CD14-positive monocyte (primary cell): ENCODE results near the gene SENP3. TPM values are rescaled to one million over a fixed set of nuclear protein-coding genes. Genes with fewer than 3 reads are reported as not detected.
A peak's percentile ranks its signal among the peaks of the same experiment; 100 is the strongest.

Source experiments
- DNase-seq, 3 donors: peaks; one replicate each; pipeline ENCODE4 v3.0.0-alpha.2; 2011 to 2022
- H2AFZ ChIP-seq: 2 replicates; pipeline ENCODE4 v1.6.0; 2012; ENCODE audit warnings: mild to moderate bottlenecking, low read depth, low read length, inconsistent platforms; ENCODE audit not compliant: insufficient read depth, poor library complexity, severe bottlenecking
- H3K27ac ChIP-seq, 2 donors: 1 replicate in 1 of 2; 2 replicates in 1 of 2; pipeline ENCODE4 v1.5.1; 2012 to 2013; ENCODE audit warnings: low read length in 2 of 2, control low read depth in 1 of 2, inconsistent platforms in 1 of 2, low read depth in 1 of 2, mild to moderate bottlenecking in 1 of 2
- H3K27me3 ChIP-seq, 2 donors: one replicate each; pipeline versions ENCODE4 v1.6.0 to v1.6.1; 2011 to 2013; ENCODE audit warnings: low read length in 2 of 2; ENCODE audit not compliant: control insufficient read depth in 2 of 2, insufficient read depth in 2 of 2
- H3K36me3 ChIP-seq, 2 donors: replicated peaks in 1 of 2; 1 replicate in 1 of 2; 2 replicates in 1 of 2; pipeline versions ENCODE4 v1.5.1 to v1.6.1; 2012 to 2013; ENCODE audit warnings: low read length in 2 of 2, control low read depth in 1 of 2, inconsistent platforms in 1 of 2, mild to moderate bottlenecking in 1 of 2; ENCODE audit not compliant: insufficient read depth in 2 of 2, control insufficient read depth in 1 of 2
- H3K4me1 ChIP-seq, 2 donors: 1 replicate in 1 of 2; 2 replicates in 1 of 2; pipeline versions ENCODE4 v1.5.1 to v1.6.1; 2012 to 2013; ENCODE audit warnings: low read length in 2 of 2, control low read depth in 1 of 2, inconsistent platforms in 1 of 2, mild to moderate bottlenecking in 1 of 2, moderate library complexity in 1 of 2; ENCODE audit not compliant: insufficient read depth in 2 of 2, control insufficient read depth in 1 of 2
- H3K4me2 ChIP-seq: replicated peaks from 2 replicates; pipeline ENCODE3; 2012; ENCODE audit warnings: low read length, moderate library complexity, mild to moderate bottlenecking; ENCODE audit not compliant: poor library complexity, severe bottlenecking; ENCODE audit errors: extremely low read depth
- H3K4me3 ChIP-seq, 3 experiments: fragments of 200-600 bp in 1 of 3; sonication (generic) in 1 of 3; replicated peaks in 1 of 3; 1 replicate in 2 of 3; 2 replicates in 1 of 3; pipeline ENCODE4 v1.5.1; 2011 to 2013; ENCODE audit warnings: low read length in 3 of 3, mild to moderate bottlenecking in 3 of 3, control low read depth in 2 of 3, low read depth in 2 of 3, inconsistent platforms in 1 of 3, moderate library complexity in 1 of 3
- H3K79me2 ChIP-seq: 2 replicates; pipeline ENCODE4 v1.6.0; 2012; ENCODE audit warnings: mild to moderate bottlenecking, control low read depth, inconsistent platforms, low read length, moderate library complexity; ENCODE audit not compliant: insufficient read depth
- H3K9ac ChIP-seq: 2 replicates; pipeline ENCODE4 v1.6.0; 2017; ENCODE audit warnings: low read length, mild to moderate bottlenecking; ENCODE audit not compliant: insufficient read depth, poor library complexity, severe bottlenecking
- H3K9me3 ChIP-seq, 2 donors: replicated peaks in 1 of 2; 1 replicate in 1 of 2; 2 replicates in 1 of 2; pipeline versions ENCODE4 v1.5.1 to v1.6.1; 2012 to 2013; ENCODE audit warnings: low read length in 2 of 2, control low read depth in 1 of 2; ENCODE audit not compliant: control insufficient read depth in 1 of 2, insufficient read depth in 1 of 2
- H4K20me1 ChIP-seq: 2 replicates; pipeline ENCODE4 v1.6.0; 2012; ENCODE audit warnings: mild to moderate bottlenecking, low read length, control low read depth, moderate library complexity; ENCODE audit not compliant: insufficient read depth
- H3K27ac Mint-ChIP-seq, 7 donors: one replicate each; pipeline ENCODE4 v1.8.0; 2020; ENCODE audit warnings: mild to moderate bottlenecking in 7 of 7, mixed read lengths in 7 of 7, moderate library complexity in 6 of 7, inconsistent platforms in 2 of 7
- H3K27me3 Mint-ChIP-seq, 3 donors: one replicate each; pipeline ENCODE4 v1.8.0; 2021 to 2022; ENCODE audit warnings: low read depth in 3 of 3, mild to moderate bottlenecking in 3 of 3, mixed read lengths in 3 of 3, moderate library complexity in 3 of 3, inconsistent platforms in 1 of 3
- H3K36me3 Mint-ChIP-seq, 2 donors: one replicate each; pipeline ENCODE4 v1.8.0; 2020; ENCODE audit warnings: mixed read lengths in 2 of 2, inconsistent platforms in 1 of 2, mild to moderate bottlenecking in 1 of 2
- H3K4me1 Mint-ChIP-seq: one replicate; pipeline ENCODE4 v1.8.0; 2020; ENCODE audit warnings: mild to moderate bottlenecking, mixed read lengths
- H3K4me3 Mint-ChIP-seq, 2 donors: one replicate each; pipeline ENCODE4 v1.8.0; 2020; ENCODE audit warnings: mild to moderate bottlenecking in 2 of 2, mixed read lengths in 2 of 2, moderate library complexity in 1 of 2
- H3K9me3 Mint-ChIP-seq, 7 donors: one replicate each; pipeline ENCODE4 v1.8.0; 2020 to 2022; ENCODE audit warnings: mixed read lengths in 7 of 7, mild to moderate bottlenecking in 6 of 7, moderate library complexity in 6 of 7, inconsistent platforms in 2 of 7
- CTCF ChIP-seq: fragments of 200-600 bp; IDR thresholded peaks from one replicate; pipeline ENCODE4 v1.8.0; 2022; ENCODE audit warnings: antibody characterized with exemption, mild to moderate bottlenecking
- WGBS: methylation state at CpG from one replicate; pipeline ENCODE4 v1.1.5; 2013; ENCODE audit warnings: missing lambda C conversion rate; ENCODE audit not compliant: insufficient coverage; 5-methylcytosine and 5-hydroxymethylcytosine counted together
- intact Hi-C, 2 donors: fragments of 100-400 bp; cut with micrococcal nuclease; formaldehyde crosslinking; loops; one replicate each; pipeline versions ENCODE4 v1.15.0 to v1.15.1; 2023
- polyA plus RNA-seq, 3 donors: library from polyadenylated mRNA; depleted of rRNA in 1 of 3; unstranded in 2 of 3; stranded (reverse) in 1 of 3; fragments of 300-500 nt in 2 of 3; fragments of >200 nt in 1 of 3; fragmentation: Illumina TruSeq in 2 of 3; gene quantifications; 1 replicate in 2 of 3; 2 replicates in 1 of 3; pipeline ENCODE4 v1.2.3, GENCODE V29; 2012 to 2021

The SENP3 gene
- polyA plus RNA-seq, 3 donors: 2.9 to 140 (median 5.6) TPM

DNA sequence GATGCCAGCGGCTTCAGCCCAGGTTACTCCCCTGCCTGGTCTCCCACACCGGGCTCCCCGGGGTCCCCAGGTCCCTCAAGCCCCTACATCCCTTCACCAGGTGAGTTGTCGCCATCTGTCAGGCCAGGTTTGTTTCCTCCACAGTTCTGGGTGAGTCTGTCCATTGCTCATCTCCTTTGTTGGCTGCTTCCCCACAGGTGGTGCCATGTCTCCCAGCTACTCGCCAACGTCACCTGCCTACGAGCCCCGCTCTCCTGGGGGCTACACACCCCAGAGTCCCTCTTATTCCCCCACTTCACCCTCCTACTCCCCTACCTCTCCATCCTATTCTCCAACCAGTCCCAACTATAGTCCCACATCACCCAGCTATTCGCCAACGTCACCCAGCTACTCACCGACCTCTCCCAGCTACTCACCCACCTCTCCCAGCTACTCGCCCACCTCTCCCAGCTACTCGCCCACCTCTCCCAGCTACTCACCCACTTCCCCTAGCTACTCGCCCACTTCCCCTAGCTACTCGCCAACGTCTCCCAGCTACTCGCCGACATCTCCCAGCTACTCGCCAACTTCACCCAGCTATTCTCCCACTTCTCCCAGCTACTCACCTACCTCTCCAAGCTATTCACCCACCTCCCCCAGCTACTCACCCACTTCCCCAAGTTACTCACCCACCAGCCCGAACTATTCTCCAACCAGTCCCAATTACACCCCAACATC lies 48.7 kb upstream of the SENP3 start:
- intact Hi-C loops: loop anchor here in 1 of 2 donors (2.0 kb wide), 1 partner anchor 48 kb away; the partner anchor contains the start of gene SENP3
- peaks cover 60 to 66% of the 10 kb centered on the region in 2 donors for H3K36me3 ChIP-seq
- H3K27me3 Mint-ChIP-seq: peaks cover 0 to 4% (median 0%) of the 10 kb centered on the region in 3 donors
- H3K4me1 Mint-ChIP-seq: peaks cover 23% of the 10 kb centered on the region
- no peak for TF ChIP-seq CTCF
- no peak overlapping the region for H3K4me2 ChIP-seq
- H3K27ac ChIP-seq: no peak overlapping the region
- peaks cover 31% of the 10 kb centered on the region for H4K20me1 ChIP-seq
- H3K9me3 ChIP-seq: no peaks in the 10 kb centered on the region
- no peaks in the 10 kb centered on the region for H3K79me2 ChIP-seq
- no peak for DNase-seq
- peak overlapping the region in 1 of 7 donors; percentile 50 for H3K27ac Mint-ChIP-seq
- 65% methylated on average over 20 of the region's 20 CpGs for WGBS
- H3K9me3 Mint-ChIP-seq: no peaks in the 10 kb centered on the region
- H3K36me3 Mint-ChIP-seq: peaks cover 61 to 65% of the 10 kb centered on the region in 2 donors
- no peaks in the 10 kb centered on the region for H3K27me3 ChIP-seq
- H3K4me3 Mint-ChIP-seq: no peak overlapping the region
- no peak overlapping the region for H3K9ac ChIP-seq
- H3K4me3 ChIP-seq: no peak overlapping the region
- H2AFZ ChIP-seq: no peak overlapping the region
- peaks cover 16 to 21% of the 10 kb centered on the region in 2 donors for H3K4me1 ChIP-seq

GRCh38 chr17:7513850-7514419 lies 47.8 kb upstream of the SENP3 start:
- Histone ChIP-seq H3K79me2 (no peaks in the 10 kb centered on the region), H2AFZ (no peak overlapping the region), H3K4me2 (no peak overlapping the region), H3K9ac (no peak overlapping the region), H3K4me1 (peaks cover 16 to 21% of the 10 kb centered on the region in 2 donors), H3K4me3 (no peak overlapping the region), H3K27me3 (no peaks in the 10 kb centered on the region), H3K27ac (no peak overlapping the region), H4K20me1 (peaks cover 30% of the 10 kb centered on the region), H3K9me3 (no peaks in the 10 kb centered on the region), H3K36me3 (peaks cover 51 to 57% of the 10 kb centered on the region in 2 donors)
- peaks cover 52 to 56% of the 10 kb centered on the region in 2 donors for H3K36me3 Mint-ChIP-seq
- no peaks in the 10 kb centered on the region for H3K9me3 Mint-ChIP-seq
- WGBS: 78% methylated on average over 14 of the region's 17 CpGs
- H3K27me3 Mint-ChIP-seq: peaks cover 0 to 2% (median 0%) of the 10 kb centered on the region in 3 donors
- TF ChIP-seq CTCF: no peak
- H3K4me1 Mint-ChIP-seq: peaks cover 23% of the 10 kb centered on the region
- DNase-seq: no peak
- H3K4me3 Mint-ChIP-seq: no peak overlapping the region
- peak overlapping the region in 3 of 7 donors; percentile 31 to 50 (median 46) for H3K27ac Mint-ChIP-seq
- intact Hi-C loops: loop anchor here (2.0 kb wide), 2 partner anchors 47 to 75 kb away; partner anchors contain the start of gene SENP3 (in 1 of the 2)
